HG03520 (cell line): Measurements from ENCODE around the gene RPL18A.

ENCODE experiments used
- ATAC-seq: cut with Tn5 transposase; IDR thresholded peaks from one replicate; pipeline ENCODE4 v1.9.1; 2021; ENCODE audit warnings: mild to moderate bottlenecking, moderate library complexity; ENCODE audit not compliant: unreplicated experiment

The RPL18A gene

DNA sequence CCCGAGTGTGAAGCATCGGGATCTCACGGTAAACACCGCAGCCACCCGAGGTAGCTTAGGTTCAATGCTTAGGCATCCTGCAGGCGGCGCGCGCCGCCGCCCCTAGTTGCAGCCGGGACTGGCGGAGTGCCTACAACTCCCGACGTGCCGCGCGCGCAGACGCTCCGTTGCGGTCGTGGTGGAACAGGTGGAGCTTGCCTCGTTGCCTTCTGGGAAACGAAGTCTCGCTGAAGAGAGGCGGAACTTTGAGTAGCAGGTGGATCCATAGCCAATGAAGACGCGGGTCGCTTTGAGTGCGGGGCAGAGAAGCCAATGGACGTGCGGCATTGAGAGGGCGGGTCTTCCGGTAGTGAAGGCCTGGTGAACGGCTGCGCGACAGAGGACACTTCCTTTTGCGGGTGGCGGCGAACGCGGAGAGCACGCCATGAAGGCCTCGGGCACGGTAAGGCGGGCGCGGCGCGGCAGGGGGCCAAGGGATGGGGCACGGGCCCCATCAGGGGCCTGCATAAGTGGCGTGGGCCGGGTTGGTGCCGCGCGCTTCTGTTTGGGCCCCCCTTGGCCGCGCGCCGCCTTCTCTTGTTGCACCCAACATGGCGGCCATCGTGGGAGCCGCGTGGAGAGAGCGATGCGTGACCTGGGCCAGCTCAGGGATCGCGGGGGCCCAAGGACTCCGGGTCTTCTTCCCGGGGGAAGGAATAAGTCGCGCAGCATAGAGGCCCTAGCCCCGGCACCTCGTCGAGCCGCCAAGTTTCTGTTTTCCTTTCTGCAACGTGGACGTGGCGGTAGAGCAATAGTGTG, at the start of gene RPL18A:
Gene RPL18A, plus strand, starts transcription at position 378 of the 798 bp plus-strand sequence. Its CDS starts 47 bp downstream, at position 425.
- peak; percentile 86 for ATAC-seq

DNA sequence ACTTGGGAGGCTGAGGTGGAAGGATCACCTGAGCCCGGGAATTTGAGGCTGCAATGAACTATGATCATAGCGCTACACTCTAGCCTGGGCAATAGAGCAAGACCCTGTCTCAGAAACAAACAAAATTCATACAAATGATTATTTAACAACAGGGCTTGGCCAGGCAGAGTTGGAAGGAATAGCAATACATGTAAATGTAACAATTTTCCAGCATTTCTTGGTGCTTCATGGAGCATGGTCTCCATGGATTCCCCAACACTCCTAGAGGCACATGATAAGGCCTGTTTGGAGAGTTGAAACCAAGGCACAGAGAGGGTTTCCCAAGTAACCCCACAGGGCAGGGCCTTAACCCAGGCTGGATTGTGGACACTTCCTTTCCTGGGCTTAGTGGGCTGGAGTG, 48.6 kb upstream of the RPL18A start:
- no peak for ATAC-seq

DNA sequence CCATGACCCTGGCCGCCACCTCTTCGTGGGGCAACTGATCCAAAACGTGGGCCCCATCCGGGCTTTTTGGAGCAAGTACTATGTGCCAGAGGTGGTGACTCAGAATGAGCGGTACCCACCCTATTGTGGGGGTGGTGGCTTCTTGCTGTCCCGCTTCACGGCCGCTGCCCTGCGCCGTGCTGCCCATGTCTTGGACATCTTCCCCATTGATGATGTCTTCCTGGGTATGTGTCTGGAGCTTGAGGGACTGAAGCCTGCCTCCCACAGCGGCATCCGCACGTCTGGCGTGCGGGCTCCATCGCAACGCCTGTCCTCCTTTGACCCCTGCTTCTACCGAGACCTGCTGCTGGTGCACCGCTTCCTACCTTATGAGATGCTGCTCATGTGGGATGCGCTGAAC, 48.0 kb upstream of the RPL18A start:
- no peak for ATAC-seq

DNA sequence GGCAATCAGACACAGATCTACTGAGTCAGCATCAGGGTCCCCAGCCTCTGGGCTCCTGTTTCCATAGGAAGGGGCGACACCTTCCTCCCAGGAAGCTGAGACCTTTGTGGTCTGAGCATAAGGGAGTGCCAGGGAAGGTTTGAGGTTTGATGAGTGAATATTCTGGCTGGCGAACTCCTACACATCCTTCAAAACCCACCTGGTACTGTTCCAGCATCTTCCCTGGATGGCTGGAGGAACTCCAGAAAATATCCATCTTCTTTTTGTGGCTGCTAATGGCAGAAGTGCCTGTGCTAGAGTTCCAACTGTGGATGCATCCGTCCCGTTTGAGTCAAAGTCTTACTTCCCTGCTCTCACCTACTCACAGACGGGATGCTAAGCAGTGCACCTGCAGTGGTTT, 47.6 kb upstream of the RPL18A start:
- no peak for ATAC-seq

DNA sequence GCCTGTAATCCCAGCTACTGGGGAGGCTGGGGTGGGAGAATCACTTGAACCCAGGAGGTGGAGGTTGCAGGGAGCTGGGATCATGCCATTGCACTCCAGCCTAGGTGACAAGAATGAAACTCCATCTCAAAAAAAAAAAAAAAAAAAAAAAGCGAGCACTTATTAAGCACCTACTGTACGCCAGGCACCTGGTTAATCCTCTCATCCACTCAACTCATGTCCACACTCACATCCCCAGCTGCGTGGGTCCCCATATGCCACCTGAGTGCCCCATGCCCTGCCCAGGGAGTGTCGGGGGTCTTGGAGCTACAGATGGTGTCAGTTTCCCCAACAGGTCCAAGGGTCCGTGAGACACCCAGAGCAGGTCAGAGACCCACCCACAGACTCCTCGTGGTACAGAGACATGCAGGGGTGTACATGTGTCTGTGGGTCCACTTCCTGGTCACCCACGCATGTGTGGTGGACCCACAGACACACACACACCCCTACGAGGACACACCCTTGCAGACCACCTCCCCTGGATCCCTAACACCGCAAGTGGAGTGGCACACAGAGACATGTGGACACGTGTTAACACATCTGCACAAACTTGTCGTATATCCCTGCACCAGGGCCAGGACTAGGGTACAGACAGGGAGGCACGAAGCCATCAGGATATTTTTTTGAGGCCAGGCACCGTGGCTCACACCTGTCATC, 41.9 kb upstream of the RPL18A start:
- ATAC-seq, result no peak

DNA sequence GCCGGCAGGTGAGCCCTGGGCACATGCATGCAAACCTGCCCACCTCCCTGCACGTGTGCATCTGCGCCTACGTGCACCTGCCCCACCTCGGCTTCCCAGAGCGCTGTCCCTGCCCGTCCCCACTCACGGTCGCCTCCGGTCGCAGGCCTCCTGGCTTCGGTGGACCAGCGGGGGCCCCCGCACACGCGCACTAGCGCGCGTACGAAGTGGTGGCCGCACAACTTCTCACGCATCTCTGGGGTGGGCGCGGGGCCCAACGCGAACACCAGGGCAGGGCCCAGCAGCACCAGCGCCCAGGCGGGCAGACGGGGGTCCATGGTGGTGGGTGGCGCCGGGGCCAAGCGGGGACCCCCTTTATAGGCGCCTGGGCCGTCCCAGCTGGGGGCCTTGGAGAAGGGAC, 38.5 kb upstream of the RPL18A start, which contains the start of gene INSL3:
Gene INSL3, minus strand, starts transcription at position 330 of the 400 bp plus-strand sequence. Its CDS starts 13 bp downstream, at position 317.
- ATAC-seq, result no peak

DNA sequence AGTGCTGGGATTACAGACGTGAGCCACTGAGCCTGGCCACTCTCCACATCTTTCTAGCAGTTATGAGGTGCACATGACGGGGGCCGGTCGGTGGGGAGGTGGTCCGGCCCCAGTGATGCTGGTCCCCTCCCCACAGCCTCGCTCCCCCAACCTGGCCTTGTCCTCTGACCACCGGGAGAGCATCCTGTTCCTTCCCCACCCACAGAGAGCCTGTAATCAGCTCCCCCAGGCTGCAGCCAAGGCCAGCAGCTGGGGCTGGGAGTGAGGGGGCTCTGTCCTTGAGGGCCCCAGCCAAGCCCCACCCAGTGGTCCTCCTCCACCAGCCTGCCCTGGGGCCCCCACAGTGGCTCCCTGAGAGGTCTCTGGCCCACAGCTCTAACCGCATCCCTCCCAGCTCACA, 35.4 kb upstream of the RPL18A start:
- no peak for ATAC-seq

DNA sequence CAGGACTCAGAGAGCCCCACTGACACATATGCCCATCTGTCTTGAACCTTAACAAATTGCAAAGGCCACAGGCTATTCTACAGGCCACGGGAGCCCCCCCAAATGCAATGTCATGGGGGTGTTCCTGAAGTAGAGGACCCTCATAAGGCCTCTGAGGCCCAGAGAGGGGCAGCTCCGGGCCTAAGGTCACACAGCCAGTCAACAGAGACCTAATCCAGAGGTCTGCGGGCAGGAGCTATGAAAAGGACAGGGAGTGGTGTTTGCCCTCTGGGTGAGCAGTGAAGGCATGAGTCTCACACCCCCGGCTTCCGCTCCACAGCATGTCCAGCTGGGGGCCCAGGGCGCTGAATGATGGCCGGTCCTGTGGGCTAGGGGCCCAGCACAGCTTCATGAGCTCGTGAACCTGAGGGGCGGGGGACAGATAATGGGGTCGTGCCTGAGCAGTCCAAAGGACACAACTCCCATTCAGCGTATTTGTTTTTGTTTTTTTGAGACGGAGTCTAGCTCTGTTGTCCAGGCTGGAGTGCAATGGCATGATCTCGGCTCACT, 33.1 kb upstream of the RPL18A start:
- no peak for ATAC-seq

DNA sequence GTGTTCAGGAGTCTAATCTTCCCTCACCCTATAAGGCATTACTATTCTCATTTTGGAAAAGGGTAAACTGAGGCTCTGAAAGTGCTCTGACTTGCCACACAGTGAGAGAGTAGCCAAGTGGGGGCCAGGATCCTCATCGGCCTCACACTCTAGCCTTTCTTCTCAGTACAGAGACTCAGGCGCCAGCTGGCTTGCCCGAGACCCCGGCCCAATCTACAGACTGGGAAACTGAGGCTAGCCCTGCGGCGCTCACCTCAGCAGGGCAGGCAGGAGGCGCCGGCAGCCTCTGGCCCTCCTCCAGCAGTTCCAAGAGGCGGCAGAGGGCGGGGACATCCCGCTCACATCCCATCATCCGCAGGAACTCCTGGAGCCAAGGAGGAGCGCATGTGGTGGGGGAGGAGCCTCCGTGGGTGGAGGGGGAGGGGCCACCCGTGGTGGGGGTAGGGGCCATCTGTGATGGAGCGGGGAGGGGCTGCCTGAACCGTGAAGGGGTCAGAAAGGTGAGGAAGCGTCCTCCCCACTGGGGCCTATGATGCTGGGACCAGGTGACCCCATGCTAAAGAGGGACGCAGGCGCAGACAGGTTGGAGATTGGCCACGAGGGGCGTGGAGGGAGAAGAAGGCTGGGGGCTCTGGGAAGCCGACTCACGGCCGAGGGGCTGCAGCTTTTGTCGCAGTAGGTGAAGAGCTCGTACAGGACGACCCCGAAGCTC, 29.7 kb upstream of the RPL18A start:
- ATAC-seq, result no peak

DNA sequence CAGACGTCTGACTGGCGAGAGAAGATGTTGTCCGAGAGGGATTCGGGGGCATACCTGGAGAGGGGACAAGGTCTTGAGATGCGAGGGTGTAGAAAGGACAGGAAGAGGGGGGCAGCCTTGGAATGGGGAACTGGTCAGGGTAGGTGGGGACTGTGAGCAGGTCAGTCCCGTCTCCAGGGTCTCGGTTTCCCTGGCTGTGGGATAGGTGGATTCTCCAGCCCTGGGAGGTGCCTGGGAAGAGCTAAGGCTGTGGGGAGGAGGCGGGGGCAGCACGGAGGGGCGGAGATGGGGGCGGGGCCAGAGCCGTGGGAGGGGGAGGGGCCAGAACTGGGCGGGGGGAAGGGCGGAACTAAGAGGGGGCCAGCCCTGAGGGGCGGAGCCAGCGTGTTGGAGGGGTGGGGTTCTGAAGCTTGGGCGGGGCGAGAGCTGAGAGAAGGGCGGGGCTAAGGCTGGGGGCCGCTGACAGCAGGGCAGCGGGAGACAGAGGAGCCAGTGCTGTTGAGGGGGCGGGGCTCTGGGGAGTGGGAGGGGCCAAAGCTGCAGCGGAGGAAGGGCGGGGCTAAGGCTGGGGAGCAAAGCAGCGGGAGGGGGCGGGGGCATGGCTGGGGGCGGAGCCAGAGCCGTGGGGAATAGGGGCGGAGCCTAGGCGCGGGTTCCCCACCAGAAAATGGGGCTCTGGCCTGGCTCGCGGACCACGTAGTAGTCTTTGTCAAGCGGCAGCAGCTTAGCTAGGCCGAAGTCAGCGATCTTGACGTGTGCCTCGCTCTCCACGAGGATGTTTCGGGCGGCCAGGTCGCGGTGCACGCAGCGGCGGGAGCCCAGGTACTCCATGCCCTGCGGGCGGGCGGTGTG, 28.9 kb upstream of the RPL18A start:
- no peak for ATAC-seq

DNA sequence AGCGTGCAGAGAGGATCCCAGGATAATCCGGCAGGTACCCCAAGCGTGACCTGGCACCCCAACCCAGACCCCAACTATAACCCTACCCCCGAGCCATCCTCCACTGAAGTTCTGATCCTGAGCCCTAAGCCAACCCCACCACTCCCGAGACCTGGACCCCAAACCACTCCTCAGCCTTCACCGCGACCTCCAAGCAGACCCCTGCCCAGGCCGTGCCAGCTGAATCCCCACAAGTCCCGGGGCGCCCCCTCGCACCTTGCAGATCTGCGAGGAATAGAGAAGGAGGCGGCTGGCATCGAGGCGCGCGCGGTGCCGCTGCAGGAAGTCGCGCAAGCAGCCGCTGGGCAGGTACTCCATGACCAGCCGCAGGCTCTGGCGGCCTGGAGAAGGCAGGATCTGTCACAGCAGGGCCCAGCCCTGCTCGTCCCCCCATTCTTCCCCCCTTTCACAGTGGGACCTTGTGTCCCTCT, 28.3 kb upstream of the RPL18A start:
- ATAC-seq, result no peak

DNA sequence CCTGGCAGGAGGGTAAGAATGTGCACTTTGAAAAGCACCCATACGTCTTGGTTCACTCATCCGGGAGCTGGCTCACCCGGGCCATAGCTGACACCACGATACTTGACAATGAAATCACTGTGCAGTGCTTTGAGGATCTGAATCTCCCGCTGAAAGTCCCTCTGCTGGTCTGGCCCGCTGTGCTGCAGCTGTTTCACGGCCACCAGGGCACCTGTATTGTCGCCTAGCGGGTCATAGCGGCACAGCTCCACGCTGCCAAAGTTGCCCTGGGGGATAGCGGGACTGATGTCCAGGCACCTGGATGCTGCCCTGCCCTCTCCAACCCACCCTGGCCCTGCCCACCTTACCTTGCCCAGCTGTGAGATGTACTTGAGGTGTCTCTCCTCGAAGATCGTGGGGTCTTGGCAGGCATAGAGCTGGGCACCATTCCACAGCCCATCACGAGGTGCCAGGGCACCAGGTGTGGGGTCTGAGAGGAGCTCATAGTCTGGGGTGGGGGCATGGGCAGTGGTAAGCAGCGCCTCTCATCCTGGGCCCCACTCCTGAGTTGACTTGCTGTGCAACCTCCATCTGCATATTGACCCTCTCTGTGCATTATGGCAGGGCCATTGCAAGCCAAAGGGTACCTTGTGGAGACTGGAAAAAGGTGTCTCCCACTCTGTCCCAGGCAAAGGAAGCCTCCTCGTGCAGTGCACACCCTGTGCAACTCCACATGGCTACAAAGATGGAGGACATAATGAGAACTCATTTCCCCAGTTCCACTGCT, 27.1 kb upstream of the RPL18A start:
- no peak for ATAC-seq

DNA sequence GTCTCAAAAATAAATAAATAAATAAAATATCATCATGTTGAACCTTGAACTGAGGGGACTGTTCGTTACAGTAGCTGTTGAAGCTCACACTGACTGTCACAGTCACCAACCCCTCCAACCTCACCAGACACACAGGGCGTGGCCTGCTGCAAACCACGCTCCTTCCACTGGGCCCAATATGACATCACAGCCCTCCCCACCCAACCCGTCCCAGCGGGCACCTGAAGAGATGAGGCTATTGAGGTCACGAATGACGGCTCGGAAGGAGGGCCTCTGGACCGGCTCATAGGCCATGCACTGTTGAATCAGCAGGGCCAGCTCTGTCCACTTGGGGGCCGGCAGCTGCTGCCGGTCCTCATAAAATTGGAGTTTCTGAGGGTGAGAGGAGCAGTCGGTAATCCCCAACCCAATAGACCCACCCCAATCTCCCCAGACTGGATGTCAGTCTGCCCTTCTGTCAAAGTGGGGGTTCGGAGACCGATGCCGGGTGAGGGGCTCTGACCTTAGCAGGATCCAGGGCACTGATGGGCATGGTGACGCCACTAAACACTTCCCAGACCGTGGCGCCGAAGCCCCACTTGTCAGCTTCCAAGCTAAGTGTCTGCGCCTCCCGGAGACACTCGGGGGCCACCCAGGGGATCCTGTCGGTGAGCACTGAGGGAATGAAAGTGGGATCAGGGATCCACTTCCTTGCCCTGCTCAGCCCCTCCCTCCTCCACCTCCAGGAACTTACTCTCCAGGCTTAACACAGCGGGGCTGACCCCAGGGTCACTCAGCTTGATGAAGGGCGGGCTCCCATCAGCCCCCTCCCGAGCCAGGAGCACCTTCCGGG, 25.1 kb upstream of the RPL18A start:
- no peak for ATAC-seq

DNA sequence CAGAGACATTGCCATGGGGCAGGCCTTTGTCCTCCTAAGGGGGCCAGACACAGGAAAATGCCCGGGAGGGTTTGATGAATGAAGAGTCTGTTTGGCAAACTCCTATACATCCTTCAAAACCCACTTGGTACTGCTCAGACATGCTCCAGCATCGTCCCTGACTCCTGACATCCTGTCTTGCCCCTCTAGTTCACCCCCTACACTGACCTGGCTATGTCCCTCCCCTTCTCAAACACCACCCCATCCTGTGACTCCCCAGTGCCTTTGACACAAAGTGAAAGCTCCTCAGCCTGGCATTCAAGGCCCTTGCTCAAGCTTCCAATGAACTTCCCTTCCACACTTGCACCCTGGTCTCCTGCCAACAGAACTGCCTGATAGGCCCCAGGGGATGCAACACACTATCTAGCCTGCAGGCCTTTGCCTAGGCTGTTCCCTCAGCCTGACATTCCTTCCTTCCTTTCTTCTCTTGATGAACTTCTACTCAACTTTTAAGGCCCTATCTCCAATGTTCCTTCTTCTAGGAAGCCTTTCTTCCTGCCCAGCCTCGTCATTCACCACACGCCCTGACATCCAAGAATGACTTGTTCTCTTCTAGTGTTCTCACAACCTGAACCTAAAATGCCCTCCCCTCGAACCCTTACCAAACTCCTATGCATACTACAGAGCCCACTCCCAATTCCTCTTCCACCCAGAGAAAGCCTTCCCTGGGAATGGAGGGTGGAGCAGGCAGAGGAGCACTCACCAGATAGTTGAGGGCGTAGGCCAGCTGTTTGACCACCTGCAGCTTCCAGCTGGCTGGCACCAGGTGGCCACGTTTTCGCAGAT, 24.3 kb upstream of the RPL18A start:
- ATAC-seq, result no peak

DNA sequence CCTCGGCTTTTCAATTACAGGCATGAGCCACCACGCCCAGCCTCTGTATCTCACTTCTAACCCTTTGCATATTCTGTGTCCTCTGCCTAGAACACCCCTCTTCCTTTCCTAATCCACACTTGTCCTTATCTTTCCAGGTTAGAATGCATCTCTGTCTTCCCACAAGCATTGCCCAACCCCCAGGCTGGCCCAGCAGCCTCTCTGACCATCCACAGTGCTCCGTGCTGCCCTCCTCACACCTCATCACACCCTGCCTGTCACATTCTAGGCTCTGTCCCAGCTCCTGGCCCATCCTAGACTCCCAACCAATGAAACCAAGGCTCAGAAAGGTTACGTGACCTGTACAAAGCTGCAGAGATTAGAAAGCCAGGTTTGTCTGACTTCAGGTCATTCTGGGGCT, 23.2 kb upstream of the RPL18A start:
- ATAC-seq, result no peak

DNA sequence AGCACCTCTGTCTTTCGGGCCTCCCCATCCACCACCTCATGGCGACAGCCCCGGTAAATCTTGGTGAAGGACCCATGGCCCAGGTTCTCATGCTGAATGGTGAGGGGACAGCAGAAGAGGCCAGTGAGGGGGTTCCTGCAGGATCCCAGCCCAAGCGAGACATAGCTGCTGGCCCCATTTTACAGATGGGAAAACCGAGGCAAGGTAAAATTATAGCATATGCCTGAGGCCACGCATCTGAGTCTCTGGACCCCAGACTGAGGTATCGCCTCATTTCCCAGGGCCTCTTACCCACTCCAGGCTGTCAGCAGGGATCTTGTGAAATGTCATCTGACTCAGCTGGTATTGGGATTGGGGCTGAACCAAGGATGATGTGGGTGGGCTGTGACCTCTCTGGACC, 21.7 kb upstream of the RPL18A start:
- ATAC-seq, result no peak

DNA sequence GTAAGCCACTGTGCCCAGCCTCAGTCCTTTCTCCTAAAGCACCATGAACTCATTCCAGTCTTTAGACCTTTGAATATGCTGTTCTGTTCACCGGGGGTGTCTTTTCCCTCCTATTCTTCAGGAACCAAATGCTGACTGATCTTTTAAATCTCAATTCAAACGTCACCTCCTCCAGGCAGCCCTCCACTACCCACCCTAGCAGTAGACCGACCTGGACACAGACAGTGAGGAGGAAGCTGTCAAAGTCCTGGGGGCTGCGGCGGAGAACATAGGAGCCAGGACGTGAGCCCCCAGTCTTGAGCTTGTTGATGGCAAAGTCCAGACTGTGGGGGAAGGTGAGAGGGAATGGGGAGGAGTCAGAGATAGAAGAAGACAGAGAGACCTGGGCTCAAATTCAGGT, 19.7 kb upstream of the RPL18A start:
- ATAC-seq, result no peak

DNA sequence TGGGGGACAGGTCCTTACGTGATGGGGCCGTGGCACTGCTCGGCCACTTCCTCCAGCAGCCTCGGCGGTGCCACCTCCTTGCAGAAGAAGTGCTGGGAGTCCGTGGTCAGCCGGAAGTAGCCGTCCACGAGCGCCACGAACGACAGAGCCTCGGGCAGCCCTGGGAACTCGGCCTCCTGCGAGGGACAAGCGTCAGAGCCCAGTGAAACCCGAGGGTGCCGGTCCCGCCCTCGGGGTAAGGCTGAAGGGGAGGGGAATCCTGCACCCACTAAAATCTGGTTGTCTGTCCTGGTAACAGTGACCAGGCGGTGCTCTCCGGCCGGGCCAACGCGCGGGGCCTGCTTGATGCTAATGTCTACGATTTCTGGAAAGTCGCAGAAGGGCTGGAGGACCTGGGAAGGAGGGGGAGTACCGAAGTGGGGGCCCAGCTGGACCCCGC, 18.3 kb upstream of the RPL18A start:
- no peak for ATAC-seq
